Measurements from ENCODE around the gene LIMCH1.

Gene LIMCH1

DNA sequence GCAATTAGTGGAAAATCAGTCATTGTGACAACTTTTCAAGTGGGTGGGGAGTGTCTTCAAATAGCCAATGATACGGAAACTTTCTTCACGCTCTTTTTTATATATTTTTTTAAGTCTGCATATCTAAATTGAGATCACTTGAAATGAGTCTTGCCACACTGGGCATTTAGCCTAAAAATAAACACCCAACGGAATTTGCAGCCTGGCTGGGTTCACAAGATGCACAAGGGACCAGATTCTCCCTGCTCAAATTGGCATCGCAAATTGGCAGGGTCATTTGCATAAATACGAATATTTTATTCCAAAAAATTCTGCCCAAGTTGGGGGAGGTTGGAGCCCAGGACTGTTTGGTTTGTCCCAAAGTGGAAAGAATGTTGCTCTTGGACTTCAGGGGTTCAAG lies 87.6 kb downstream of the LIMCH1 start:
- no peak overlapping the region for H3K27ac ChIP-seq
- no peak for TF ChIP-seq EZH2 (IDR thresholded peaks at IDR 0.05)
- TF ChIP-seq FOXP2 (optimal IDR thresholded peaks at IDR 0.05; ENCODE audit: control extremely low read depth, extremely low read length, insufficient read depth): no peak
- TF ChIP-seq POLR2AphosphoS5 (IDR thresholded peaks at IDR 0.05; ENCODE audit: borderline replicate concordance, low read depth, low read length): no peak

DNA sequence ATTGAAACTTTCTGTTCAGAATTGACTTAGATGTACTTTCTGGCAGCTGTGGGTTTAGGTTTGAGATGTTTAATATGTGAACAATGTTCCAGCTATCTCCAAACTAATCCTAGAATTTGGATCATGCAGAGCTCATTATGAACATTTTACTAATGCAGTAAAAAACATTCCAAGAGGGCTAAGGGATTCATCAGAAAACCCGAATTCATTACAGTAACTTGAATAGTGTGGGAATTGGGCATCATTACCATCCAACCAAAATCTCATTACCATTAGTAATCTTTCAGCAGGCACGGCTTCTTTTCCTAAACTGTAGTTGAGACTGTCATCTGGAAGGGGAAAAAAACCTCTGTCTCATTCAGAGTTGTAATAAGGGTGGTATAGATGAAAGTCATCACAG lies 91.0 kb downstream of the LIMCH1 start:
- no peaks in the 10 kb centered on the region for H3K36me3 ChIP-seq (ENCODE audit: insufficient read depth, low read length)
- no peak for DNase-seq (ENCODE audit: low read depth, low spot score)
- H3K27ac ChIP-seq: no peak overlapping the region
- H3K9me3 ChIP-seq (ENCODE audit: low read depth, low read length): no peaks in the 10 kb centered on the region
- H3K9ac ChIP-seq (ENCODE audit: insufficient read length): no peak overlapping the region
- TF ChIP-seq POLR2AphosphoS5 (IDR thresholded peaks at IDR 0.05; ENCODE audit: borderline replicate concordance, low read depth, low read length) (no peak), FOXP2 (optimal IDR thresholded peaks at IDR 0.05; ENCODE audit: control extremely low read depth, extremely low read length, insufficient read depth) (no peak), EZH2 (IDR thresholded peaks at IDR 0.05) (no peak)
- H3K4me3 ChIP-seq: no peak overlapping the region

More for the DNA sequence above, 87.6 kb downstream of the LIMCH1 start:
- no peak overlapping the region for H3K9ac ChIP-seq (ENCODE audit: insufficient read length)
- no peak overlapping the region for H3K4me3 ChIP-seq
- DNase-seq (ENCODE audit: low read depth, low spot score): no peak
- no peaks in the 10 kb centered on the region for H3K9me3 ChIP-seq (ENCODE audit: low read depth, low read length)
- H3K36me3 ChIP-seq (ENCODE audit: insufficient read depth, low read length): no peaks in the 10 kb centered on the region

DNA sequence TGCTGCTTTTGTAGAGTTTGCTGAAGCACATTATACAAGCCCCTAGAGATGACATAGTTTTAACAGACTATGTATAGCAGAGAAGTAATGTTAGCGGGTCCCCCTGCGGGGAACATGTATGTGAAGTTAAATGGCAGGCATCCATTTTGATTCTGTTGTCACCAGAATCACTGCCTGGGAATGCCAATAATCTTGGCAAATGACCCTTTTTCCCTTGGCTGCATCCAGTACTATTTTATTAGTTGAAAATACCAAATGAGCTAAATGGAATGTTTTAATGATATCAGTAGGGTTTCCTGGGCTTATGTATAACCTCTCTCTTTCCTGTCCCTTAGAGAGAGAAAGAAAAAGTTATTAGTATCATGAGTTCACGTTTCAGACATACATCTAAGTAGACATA lies 93.6 kb downstream of the LIMCH1 start:
- no peak for DNase-seq (ENCODE audit: low read depth, low spot score)
- no peak overlapping the region for H3K4me3 ChIP-seq
- no peak overlapping the region for H3K27ac ChIP-seq
- no peak for TF ChIP-seq POLR2AphosphoS5 (IDR thresholded peaks at IDR 0.05; ENCODE audit: borderline replicate concordance, low read depth, low read length)
- no peak overlapping the region for H3K9ac ChIP-seq (ENCODE audit: insufficient read length)
- no peaks in the 10 kb centered on the region for H3K36me3 ChIP-seq (ENCODE audit: insufficient read depth, low read length)
- H3K9me3 ChIP-seq (ENCODE audit: low read depth, low read length): no peaks in the 10 kb centered on the region

DNA sequence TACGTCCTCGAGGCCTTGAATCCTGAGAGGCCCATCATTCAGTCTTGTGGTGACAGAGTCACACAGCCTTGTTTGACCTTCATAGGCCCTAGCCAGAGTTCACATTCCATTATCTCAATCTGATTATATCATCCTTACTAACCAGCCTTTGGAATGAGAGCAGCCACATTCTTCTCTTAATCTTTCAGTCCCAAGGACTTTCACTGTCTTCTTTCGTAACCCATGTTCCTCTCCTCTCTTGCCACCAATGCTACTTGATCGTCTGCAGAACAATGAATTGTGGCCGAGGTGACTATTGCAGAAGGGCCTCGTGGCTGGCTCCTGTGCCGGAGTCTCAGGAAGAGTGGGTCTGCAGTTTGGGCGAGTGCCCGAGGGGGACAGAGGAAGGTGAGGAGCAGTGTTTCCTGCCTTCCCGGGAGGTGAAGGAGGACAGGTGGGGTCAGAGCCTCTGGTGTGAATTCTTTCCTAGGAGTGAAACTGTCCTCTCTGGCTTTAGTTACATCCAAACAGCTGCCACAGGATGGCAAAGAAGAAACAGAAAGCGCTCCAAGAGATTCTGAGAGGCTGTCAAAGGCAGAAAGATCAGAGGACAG lies 94.6 kb downstream of the LIMCH1 start:
- Histone ChIP-seq H3K27ac (no peak overlapping the region), H3K36me3 (ENCODE audit: insufficient read depth, low read length) (no peaks in the 10 kb centered on the region), H3K9ac (ENCODE audit: insufficient read length) (no peak overlapping the region), H3K9me3 (ENCODE audit: low read depth, low read length) (no peaks in the 10 kb centered on the region), H3K4me3 (no peak overlapping the region)
- no peak for DNase-seq (ENCODE audit: low read depth, low spot score)
- TF ChIP-seq FOXP2 (optimal IDR thresholded peaks at IDR 0.05; ENCODE audit: control extremely low read depth, extremely low read length, insufficient read depth) (no peak), EZH2 (IDR thresholded peaks at IDR 0.05) (no peak), POLR2AphosphoS5 (IDR thresholded peaks at IDR 0.05; ENCODE audit: borderline replicate concordance, low read depth, low read length) (no peak)

DNA sequence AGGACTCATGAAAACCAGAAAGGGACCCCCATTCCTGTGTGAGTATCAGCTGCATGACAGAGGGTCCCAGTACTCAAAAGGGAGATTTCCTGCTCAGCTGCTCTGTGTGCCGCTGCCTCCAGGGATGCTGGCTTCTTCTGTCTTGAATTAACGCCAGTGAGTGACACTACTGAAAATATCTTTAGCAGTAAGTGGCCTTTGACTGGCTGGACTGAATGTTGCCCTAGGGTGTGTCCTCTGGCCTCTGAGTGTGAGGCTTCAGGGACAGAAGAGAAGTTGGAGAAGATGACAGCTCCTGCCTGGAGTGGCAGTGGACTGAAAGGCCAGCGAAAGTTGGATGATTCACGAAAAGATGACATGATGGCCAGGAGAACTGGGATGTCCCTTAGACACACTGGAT lies 95.4 kb downstream of the LIMCH1 start:
- DNase-seq (ENCODE audit: low read depth, low spot score): no peak
- no peak overlapping the region for H3K27ac ChIP-seq
- TF ChIP-seq FOXP2 (optimal IDR thresholded peaks at IDR 0.05; ENCODE audit: control extremely low read depth, extremely low read length, insufficient read depth) (no peak), POLR2AphosphoS5 (IDR thresholded peaks at IDR 0.05; ENCODE audit: borderline replicate concordance, low read depth, low read length) (no peak), EZH2 (IDR thresholded peaks at IDR 0.05) (no peak)
- H3K4me3 ChIP-seq: no peak overlapping the region
- H3K9me3 ChIP-seq (ENCODE audit: low read depth, low read length): no peaks in the 10 kb centered on the region
- H3K9ac ChIP-seq (ENCODE audit: insufficient read length): no peak overlapping the region
- no peaks in the 10 kb centered on the region for H3K36me3 ChIP-seq (ENCODE audit: insufficient read depth, low read length)

DNA sequence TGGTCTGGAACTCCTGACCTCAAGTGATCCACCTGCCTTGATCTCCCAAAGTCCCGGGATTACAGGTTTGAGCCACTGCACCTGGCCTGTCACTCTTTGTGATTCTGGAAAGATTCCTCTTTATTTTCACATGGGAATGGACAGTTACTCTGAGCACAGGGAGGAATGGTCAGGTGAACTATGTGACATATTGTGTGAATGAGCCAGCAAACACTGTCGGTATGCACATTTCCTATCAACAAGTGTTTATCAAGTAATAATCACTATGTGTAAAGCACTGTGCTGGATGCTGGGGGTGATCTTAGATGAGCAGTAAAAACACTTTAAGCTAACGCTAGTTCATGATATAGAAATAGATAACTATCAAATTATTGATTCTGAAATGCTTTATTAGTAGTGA lies 97.5 kb downstream of the LIMCH1 start:
- H3K9ac ChIP-seq (ENCODE audit: insufficient read length): no peak overlapping the region
- TF ChIP-seq FOXP2 (optimal IDR thresholded peaks at IDR 0.05; ENCODE audit: control extremely low read depth, extremely low read length, insufficient read depth) (no peak), POLR2AphosphoS5 (IDR thresholded peaks at IDR 0.05; ENCODE audit: borderline replicate concordance, low read depth, low read length) (no peak), EZH2 (IDR thresholded peaks at IDR 0.05) (no peak)
- no peak for DNase-seq (ENCODE audit: low read depth, low spot score)

DNA sequence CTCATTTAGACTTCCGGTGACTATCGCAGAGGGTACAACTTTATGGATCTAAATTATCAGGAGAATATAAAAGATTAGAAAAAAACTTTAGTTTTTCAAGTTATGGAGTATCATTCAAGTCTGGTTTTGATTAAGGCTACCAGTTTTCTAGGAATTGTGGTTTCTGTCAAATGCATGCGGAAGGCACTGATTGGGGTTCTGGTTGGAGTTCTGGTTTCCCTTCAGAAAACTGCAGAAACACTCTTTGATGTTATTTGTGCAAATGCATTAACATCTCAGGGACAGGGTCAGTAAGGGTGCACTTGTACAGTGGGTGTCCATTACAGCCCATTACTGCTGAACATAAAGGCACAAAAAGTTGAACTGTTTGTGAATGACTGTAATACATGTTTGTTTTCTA lies 100.2 kb downstream of the LIMCH1 start:
- no peak overlapping the region for H3K9ac ChIP-seq (ENCODE audit: insufficient read length)
- H3K27ac ChIP-seq: 0 out of 2 replicates have a peak overlapping the region, but pooled peaks have one; percentile 34
- TF ChIP-seq POLR2AphosphoS5 (IDR thresholded peaks at IDR 0.05; ENCODE audit: borderline replicate concordance, low read depth, low read length) (no peak), EZH2 (IDR thresholded peaks at IDR 0.05) (no peak), FOXP2 (optimal IDR thresholded peaks at IDR 0.05; ENCODE audit: control extremely low read depth, extremely low read length, insufficient read depth) (no peak)
- H3K36me3 ChIP-seq (ENCODE audit: insufficient read depth, low read length): no peaks in the 10 kb centered on the region
- DNase-seq (ENCODE audit: low read depth, low spot score): no peak
- no peaks in the 10 kb centered on the region for H3K9me3 ChIP-seq (ENCODE audit: low read depth, low read length)
- peak overlapping the region; percentile 67 for H3K4me3 ChIP-seq

More for the DNA sequence above, 97.5 kb downstream of the LIMCH1 start:
- H3K4me3 ChIP-seq: no peak overlapping the region
- no peak overlapping the region for H3K27ac ChIP-seq
- no peaks in the 10 kb centered on the region for H3K36me3 ChIP-seq (ENCODE audit: insufficient read depth, low read length)
- no peaks in the 10 kb centered on the region for H3K9me3 ChIP-seq (ENCODE audit: low read depth, low read length)

DNA sequence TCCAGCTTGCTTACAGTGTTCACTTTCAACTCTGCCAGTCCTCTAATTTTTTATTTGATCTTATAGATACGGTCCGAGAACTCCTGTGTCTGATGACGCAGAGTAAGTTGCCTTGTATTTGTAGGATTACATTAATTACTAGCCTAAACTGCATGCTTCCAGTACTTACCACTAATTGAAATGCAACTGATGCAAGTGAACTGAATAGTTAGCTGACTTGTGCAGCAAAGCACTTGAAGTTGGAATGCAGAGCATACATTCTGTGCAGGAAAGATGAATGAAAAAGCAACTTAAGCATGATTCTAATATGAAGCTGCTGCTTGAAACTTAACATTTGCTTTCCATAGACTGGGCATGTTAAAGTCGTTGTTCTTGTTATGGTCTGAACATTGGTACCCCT lies 100.9 kb downstream of the LIMCH1 start:
- Histone ChIP-seq H3K9ac (ENCODE audit: insufficient read length) (peak overlapping the region; percentile 41), H3K9me3 (ENCODE audit: low read depth, low read length) (no peaks in the 10 kb centered on the region), H3K27ac (peak overlapping the region; percentile 34), H3K4me3 (peak overlapping the region; percentile 67), H3K36me3 (ENCODE audit: insufficient read depth, low read length) (no peaks in the 10 kb centered on the region)
- TF ChIP-seq POLR2AphosphoS5 (IDR thresholded peaks at IDR 0.05; ENCODE audit: borderline replicate concordance, low read depth, low read length): no peak
- TF ChIP-seq FOXP2 (optimal IDR thresholded peaks at IDR 0.05; ENCODE audit: control extremely low read depth, extremely low read length, insufficient read depth): no peak
- no peak for TF ChIP-seq EZH2 (IDR thresholded peaks at IDR 0.05)
- no peak for DNase-seq (ENCODE audit: low read depth, low spot score)

DNA sequence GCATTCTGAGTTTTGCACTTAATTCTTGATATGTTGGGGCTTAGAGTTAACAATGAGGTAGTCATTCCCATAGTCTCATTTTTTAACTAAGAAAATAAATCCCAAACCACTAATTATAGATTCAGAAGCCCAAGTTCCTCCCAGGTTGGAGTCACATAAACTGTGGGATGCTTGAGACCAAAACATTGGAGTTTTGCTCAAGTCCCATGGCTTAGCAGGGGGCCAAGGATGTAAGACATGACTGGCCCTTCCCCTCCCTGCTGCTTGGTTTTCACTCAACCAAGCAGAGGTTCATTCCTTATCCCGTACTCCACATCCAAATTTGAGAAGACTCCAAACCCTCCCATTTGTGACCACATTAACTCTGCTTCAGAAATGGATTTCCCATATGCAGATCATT lies 101.3 kb downstream of the LIMCH1 start:
- H3K36me3 ChIP-seq (ENCODE audit: insufficient read depth, low read length): no peaks in the 10 kb centered on the region
- TF ChIP-seq EZH2 (IDR thresholded peaks at IDR 0.05) (no peak), FOXP2 (optimal IDR thresholded peaks at IDR 0.05; ENCODE audit: control extremely low read depth, extremely low read length, insufficient read depth) (no peak), POLR2AphosphoS5 (IDR thresholded peaks at IDR 0.05; ENCODE audit: borderline replicate concordance, low read depth, low read length) (no peak)
- no peak for DNase-seq (ENCODE audit: low read depth, low spot score)

More for the DNA sequence above, 101.3 kb downstream of the LIMCH1 start:
- 0 out of 2 replicates have a peak overlapping the region, but pooled peaks have one; percentile 34 for H3K27ac ChIP-seq
- peak overlapping the region; percentile 41 for H3K9ac ChIP-seq (ENCODE audit: insufficient read length)
- no peaks in the 10 kb centered on the region for H3K9me3 ChIP-seq (ENCODE audit: low read depth, low read length)
- peak overlapping the region; percentile 67 for H3K4me3 ChIP-seq
